NCI-H1436 (cell line): ENCODE results near the gene NEU3.
"Not testable (repeated sequence)": the region's sequence is repeated elsewhere in the genome, so short reads cannot be mapped to it uniquely, and the experiment has no call there.

ENCODE experiments used
- DNase-seq: peaks from one replicate; lab custom pipeline; 2025; lab: John Stamatoyannopoulos, UW

The NEU3 gene, protein sequence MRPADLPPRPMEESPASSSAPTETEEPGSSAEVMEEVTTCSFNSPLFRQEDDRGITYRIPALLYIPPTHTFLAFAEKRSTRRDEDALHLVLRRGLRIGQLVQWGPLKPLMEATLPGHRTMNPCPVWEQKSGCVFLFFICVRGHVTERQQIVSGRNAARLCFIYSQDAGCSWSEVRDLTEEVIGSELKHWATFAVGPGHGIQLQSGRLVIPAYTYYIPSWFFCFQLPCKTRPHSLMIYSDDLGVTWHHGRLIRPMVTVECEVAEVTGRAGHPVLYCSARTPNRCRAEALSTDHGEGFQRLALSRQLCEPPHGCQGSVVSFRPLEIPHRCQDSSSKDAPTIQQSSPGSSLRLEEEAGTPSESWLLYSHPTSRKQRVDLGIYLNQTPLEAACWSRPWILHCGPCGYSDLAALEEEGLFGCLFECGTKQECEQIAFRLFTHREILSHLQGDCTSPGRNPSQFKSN

GRCh38 chr11:74988541-74989259, at the start of gene NEU3:
Gene NEU3, plus strand, starts transcription at chr11:74988933. Its CDS starts 128 bp downstream, at chr11:74989061.
- DNase-seq, result peak; percentile 77

DNA sequence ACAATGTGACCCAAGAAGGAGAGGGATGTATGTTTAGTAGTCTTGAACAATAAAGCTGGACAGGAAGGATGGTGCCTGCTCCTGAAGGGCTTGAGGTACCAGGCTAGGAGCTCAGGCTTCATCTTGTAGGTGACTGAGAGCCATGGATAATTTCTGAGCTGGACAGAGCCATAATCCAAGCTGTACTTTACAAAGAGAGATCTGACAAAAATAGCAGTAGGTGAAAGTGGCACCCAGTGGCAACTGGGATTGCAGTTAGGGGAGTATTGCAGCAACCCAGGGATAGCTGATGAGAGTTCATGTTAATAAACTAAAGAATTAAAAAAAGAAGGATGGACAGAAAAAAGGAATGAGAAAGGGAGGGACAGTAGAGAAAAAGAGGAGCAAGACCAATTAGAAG, 47.2 kb upstream of the NEU3 start:
- DNase-seq, result no peak

- no peak for DNase-seq
Observed at GRCh38 chr11:74942073-74942759, 46.5 kb upstream of the NEU3 start.

DNA sequence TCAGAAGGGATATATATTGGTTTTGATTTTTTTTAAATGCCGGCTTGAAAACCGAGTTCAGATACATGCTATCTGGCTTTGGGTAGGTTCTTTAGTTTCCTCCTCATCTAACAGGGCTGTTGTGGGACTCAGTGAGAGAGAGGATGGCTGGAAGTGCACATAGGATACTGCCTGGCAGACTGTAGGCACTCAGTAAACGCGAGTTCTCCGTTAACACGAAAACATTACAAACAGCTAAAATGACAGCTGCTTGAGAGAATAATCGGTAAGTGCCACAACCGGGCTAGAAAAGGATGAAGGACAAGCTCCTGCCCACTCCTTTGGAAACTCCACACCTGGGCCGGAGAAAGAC, 40.2 kb upstream of the NEU3 start:
- no peak for DNase-seq

GRCh38 chr11:74948898-74949752, 39.6 kb upstream of the NEU3 start, which contains the start of the genes SPCS2 and XRRA1:
Gene SPCS2, plus strand, starts transcription at chr11:74949266. Its CDS starts 20 bp downstream, at chr11:74949286.
Gene XRRA1, minus strand, starts transcription at chr11:74949091. Its CDS starts 8,213 bp downstream, at chr11:74940878.
- peak; percentile 94 for DNase-seq

DNA sequence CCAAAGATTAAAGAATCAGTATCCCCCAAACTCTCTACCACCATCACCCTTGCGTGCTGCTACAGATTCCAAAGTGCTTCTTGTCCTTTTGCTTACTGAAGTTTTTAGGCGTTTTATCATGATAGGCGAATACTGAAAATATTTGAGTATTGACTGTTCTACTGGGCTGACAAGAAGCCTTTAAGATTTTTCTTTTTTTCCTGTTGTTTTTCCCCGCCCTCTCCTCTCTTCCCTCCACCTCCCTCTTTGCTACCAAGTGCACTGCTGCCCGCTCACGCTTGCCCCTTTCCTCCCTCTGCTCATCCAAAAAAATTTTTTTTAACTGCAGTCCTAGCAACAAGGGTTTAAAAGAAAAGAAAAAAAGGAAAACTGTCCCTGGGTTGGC, 39.0 kb upstream of the NEU3 start:
- DNase-seq, result no peak

DNA sequence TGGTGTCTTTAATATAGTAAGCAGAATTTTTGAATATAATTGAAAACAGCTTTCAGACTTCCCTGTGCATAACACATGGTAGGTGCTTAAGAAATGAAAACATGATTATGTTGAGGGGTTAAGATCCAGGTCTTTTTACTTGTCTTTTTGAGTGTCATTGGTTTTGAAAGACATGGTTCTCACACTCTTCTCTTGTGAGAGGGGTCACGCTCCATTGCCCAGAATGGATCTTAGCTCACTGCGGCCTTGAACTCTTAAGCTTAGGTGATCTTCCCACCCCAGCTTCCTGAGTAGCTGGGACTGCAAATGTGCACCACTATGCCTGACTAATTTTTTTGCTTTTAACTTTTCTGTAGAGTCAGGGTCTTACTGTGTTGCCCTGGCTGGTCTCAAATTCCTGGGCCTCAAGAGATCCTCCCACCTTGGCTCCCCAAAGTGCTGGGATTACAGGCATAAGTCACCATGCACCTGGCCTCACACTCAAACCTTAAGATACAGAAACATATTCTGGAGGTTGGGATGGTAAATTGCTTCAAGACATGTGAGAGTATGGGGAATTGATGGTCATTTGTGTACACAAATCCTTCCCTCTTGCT, 38.3 kb upstream of the NEU3 start:
- DNase-seq, result no peak

DNA sequence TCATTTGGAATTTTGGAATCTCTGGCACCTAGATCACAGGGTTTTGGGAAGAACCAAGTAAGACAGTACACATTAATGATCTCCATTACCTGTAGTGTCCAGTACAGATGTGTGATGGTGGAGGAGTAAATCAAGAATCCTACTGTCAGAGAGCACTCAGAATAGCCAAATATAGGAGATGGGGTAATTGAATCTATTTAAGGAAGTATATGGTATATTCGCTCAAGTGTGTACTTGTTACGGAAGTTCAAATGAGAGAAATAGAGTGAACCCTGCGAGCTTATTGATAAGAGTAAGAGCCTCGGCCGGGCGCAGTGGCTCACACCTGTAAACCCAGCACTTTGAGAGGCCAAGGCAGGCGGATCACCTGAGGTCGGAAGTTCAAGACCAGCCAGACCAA, 37.5 kb upstream of the NEU3 start:
- DNase-seq, result no peak

DNA sequence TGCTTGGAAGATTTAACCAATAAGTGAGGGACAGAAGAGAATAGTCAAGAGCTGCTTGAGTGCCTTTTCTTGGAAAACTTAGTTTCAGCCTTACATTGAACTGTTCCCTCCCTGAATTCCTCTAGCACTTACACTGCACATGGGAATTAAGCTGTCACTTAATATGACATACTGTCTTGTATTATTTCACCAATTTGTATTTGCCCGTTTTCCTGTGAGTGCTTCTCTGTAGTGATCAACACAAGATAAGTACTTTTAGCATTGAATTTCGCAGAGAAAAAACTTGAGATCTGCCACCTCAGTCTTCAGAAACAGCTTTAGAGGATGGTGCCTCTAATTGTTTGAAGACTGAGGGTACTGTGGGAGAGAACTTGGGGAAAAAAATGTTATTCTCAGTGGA, 36.0 kb upstream of the NEU3 start:
- DNase-seq, result no peak

DNA sequence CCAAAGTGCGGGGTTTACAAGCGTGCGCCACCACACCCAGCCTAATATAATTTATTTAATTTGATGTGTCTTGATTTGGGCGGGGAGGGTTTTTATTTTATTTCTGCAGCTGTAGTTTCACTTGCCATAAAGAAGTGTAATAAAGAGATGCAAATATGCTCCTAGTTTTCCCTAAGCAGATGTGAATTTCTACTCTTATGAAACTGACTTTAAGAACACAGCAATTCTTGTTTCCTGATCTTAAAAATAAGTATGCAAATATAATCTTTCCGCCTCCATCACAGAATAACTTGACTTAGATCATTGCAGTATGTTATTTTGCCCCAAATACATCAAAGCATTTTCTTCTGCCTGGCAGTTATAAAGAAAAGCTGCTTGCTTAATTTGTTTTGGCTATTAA, 35.3 kb upstream of the NEU3 start:
- no peak for DNase-seq

GRCh38 chr11:74954199-74954598, 34.5 kb upstream of the NEU3 start:
- no peak for DNase-seq

DNA sequence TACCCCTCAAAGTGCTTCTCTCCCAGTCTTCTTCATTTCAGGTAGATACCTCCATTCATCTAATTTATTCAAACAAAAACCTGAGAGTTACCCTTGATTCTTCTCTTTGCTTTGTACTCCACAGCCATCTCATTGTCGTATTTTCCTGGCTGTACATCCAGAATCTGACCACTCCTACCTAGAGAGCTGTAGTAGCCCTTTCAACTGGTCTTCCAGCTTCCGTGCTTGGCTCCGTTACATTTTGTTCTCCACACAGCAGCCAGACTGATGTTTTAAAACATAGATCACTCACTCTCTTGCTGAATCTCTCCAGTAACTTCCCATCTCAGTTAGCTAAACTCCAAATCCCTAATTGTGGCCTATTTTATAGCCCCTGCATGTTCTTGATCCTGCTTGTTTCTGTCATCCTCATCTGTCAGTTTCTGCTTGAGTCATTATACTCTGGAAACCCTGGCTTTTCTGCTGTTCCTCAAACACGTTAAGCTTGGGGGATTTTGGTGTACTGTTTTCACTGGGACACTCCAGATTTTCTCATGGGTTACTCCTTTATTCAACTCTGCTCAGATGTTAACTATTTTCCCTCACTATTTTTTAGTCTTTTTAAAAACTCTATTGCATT, 32.2 kb upstream of the NEU3 start:
- no peak for DNase-seq

DNA sequence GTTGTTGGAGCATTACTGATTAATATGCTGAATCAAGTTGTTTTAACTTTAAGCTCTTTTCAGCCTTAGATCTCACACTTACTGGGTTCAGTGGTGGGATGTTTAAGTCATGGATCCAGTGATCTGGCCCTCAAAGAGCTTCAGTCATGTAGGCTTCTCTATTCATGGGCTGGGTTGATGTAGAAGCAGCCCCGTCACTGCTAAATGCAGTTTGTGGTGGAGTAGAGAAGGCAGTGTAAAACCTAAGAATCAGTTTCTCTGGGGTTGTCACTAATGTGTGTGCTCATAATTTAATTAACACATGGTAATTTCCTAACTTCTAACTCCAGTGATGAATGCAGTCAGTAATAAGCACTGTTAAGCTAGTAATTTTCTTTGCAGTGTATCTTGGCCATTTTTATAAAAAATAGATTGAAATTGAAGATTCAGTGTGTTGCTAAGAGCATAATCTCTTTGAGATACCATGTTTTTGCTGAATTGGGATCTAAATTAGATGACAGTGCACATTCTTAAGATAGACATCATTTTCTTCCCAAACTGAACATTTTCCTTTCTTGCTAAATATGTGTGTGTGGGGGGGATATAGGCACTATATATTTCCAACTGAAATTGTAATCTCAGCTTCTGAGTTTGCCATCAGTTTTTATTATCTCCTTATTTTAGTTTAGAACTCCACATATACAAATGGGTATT, 30.6 kb upstream of the NEU3 start:
- DNase-seq, result no peak

GRCh38 chr11:74960128-74960527, 28.6 kb upstream of the NEU3 start:
- DNase-seq, result not testable (repeated sequence)

GRCh38 chr11:74966651-74967050, 22.1 kb upstream of the NEU3 start:
- DNase-seq, result no peak

DNA sequence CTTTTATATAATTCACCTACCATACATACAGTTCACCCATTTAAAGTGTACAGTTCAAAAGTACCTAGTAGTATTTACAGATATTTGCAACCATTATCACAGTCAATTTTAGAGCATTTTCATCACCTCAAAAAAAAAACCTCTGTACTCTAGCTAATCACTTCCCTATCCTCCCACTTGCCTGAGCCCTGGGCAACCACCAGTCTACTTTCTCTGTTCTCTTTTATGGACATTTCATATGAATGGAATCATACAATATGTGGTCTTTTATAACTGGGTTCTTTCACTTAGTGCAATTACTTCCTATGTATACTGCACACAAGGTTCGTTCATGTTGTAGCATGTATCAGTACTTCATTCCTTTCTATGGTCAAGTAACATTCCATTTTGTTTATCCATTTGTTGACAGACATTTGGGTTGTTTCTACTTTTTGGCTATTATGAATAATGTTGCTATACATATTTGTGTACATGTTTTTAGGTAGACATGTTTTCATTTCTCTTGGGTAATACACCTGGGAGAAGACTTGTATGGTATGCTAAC, 17.8 kb upstream of the NEU3 start:
- no peak for DNase-seq

GRCh38 chr11:74971424-74971823, 17.3 kb upstream of the NEU3 start:
- no peak for DNase-seq

GRCh38 chr11:74978041-74978440, 10.7 kb upstream of the NEU3 start:
- DNase-seq, result no peak

GRCh38 chr11:74980634-74981033, 8.1 kb upstream of the NEU3 start:
- no peak for DNase-seq

DNA sequence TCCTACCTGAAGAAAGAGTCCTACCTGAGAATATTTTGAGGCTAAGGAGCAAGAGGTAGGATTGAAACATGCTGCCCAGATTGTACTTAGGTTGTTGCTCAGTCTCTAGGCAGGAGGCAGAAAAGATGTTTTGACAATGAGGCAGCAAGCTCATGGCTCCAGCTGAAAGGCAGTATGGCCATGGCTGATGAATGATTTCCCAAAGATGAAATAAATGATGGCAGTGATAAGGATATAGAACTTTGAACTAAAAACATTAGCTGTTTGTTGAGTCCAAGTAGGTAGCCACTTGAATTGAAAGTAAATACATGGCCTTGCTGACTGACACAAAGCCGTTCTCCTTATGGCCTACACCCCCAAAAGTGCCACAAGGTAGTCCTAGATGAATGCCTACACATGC, 6.8 kb upstream of the NEU3 start:
- DNase-seq, result no peak
